Measurements from ENCODE around the gene TAS2R40.

DNA sequence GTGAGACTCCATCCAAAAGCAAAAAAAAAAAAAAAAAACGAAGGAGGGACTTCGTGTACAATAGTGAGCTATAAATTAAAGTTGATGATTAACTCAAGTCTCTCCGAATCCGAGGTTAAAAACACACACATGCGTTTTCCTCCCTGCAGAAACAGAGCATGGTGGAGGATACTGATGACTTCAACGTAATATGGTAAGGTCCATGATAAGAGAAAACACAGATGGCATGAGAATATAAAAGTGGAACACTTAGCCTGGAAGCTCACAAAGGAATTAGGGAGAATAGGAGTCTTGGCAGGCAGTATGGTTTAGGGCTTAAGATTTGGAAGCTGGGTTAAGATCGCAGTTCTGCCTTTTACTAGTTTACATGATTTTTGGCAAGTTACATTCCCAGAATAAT, 21.3 kb downstream of the TAS2R40 start:
- no peak for TF ChIP-seq POLR2A (IDR thresholded peaks at IDR 0.05)
- TF ChIP-seq, protein P1, sequence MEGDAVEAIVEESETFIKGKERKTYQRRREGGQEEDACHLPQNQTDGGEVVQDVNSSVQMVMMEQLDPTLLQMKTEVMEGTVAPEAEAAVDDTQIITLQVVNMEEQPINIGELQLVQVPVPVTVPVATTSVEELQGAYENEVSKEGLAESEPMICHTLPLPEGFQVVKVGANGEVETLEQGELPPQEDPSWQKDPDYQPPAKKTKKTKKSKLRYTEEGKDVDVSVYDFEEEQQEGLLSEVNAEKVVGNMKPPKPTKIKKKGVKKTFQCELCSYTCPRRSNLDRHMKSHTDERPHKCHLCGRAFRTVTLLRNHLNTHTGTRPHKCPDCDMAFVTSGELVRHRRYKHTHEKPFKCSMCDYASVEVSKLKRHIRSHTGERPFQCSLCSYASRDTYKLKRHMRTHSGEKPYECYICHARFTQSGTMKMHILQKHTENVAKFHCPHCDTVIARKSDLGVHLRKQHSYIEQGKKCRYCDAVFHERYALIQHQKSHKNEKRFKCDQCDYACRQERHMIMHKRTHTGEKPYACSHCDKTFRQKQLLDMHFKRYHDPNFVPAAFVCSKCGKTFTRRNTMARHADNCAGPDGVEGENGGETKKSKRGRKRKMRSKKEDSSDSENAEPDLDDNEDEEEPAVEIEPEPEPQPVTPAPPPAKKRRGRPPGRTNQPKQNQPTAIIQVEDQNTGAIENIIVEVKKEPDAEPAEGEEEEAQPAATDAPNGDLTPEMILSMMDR (IDR thresholded peaks at IDR 0.05), result no peak

Measured in body of pancreas (tissue), 4 donors.